ENCODE data around the gene EFCAB8. TPM values are rescaled to one million over a fixed set of nuclear protein-coding genes. Genes with fewer than 3 reads are reported as not detected.
A peak's percentile ranks its signal among the peaks of the same experiment; 100 is the strongest.

Gene EFCAB8
- total RNA-seq, 1 experiment from 2014 or later = 0.09 TPM

- Histone ChIP-seq H3K27ac (ENCODE audit: insufficient read length, low read depth, low read length) (no peak overlapping the region), H4K91ac (ENCODE audit: insufficient read length, low read depth, low read length) (no peak overlapping the region), H2BK5ac (ENCODE audit: insufficient read length, low read length) (no peak overlapping the region), H3K9me3 (ENCODE audit: control insufficient read depth, low read depth, low read length) (no peaks in the 10 kb centered on the region), H3K4ac (ENCODE audit: low read depth, low read length) (no peak overlapping the region), H3K79me1 (ENCODE audit: insufficient read depth, low read depth, low read length, poor library complexity, severe bottlenecking) (no peaks in the 10 kb centered on the region), H3K9ac (ENCODE audit: extremely low read depth, insufficient read length, low read length) (no peak overlapping the region), H4K20me1 (ENCODE audit: control insufficient read depth, insufficient read depth, insufficient read length) (no peaks in the 10 kb centered on the region), H3K79me2 (ENCODE audit: insufficient read depth, low read length) (no peaks in the 10 kb centered on the region), H2BK12ac (ENCODE audit: insufficient read length, low read depth, low read length) (no peak overlapping the region), H2BK15ac (ENCODE audit: low read depth, low read length) (no peak overlapping the region), H3K14ac (ENCODE audit: insufficient read depth, low read length) (no peak overlapping the region), H2AK5ac (ENCODE audit: insufficient read length, low read length) (no peak overlapping the region), H3K23me2 (ENCODE audit: insufficient read length, low read depth, low read length, poor library complexity, severe bottlenecking) (no peaks in the 10 kb centered on the region), H3K27me3 (ENCODE audit: insufficient read depth, low read length) (no peaks in the 10 kb centered on the region), H4K5ac (ENCODE audit: insufficient read length, low read depth, low read length) (no peak overlapping the region), H3K18ac (ENCODE audit: insufficient read length, low read depth, low read length) (no peak overlapping the region), H3K4me2 (ENCODE audit: insufficient read depth, insufficient read length, low read length) (no peak overlapping the region), H2AFZ (ENCODE audit: low read length) (no peak overlapping the region), H3T11ph (ENCODE audit: low read length) (no peak overlapping the region), H2BK120ac (ENCODE audit: low read depth, low read length, poor library complexity, severe bottlenecking) (no peak overlapping the region), H4K8ac (replicated peaks; ENCODE audit: insufficient read length, low read depth, low read length) (no peak overlapping the region), H2BK20ac (ENCODE audit: low read depth, low read length, poor library complexity, severe bottlenecking) (no peak overlapping the region), H3K4me1 (ENCODE audit: insufficient read depth, low read length) (no peaks in the 10 kb centered on the region), H3K23ac (ENCODE audit: insufficient read length, low read depth, low read length) (no peak overlapping the region), H3K56ac (ENCODE audit: insufficient read length, low read depth, low read length) (no peak overlapping the region)
- TF ChIP-seq, protein P1, sequence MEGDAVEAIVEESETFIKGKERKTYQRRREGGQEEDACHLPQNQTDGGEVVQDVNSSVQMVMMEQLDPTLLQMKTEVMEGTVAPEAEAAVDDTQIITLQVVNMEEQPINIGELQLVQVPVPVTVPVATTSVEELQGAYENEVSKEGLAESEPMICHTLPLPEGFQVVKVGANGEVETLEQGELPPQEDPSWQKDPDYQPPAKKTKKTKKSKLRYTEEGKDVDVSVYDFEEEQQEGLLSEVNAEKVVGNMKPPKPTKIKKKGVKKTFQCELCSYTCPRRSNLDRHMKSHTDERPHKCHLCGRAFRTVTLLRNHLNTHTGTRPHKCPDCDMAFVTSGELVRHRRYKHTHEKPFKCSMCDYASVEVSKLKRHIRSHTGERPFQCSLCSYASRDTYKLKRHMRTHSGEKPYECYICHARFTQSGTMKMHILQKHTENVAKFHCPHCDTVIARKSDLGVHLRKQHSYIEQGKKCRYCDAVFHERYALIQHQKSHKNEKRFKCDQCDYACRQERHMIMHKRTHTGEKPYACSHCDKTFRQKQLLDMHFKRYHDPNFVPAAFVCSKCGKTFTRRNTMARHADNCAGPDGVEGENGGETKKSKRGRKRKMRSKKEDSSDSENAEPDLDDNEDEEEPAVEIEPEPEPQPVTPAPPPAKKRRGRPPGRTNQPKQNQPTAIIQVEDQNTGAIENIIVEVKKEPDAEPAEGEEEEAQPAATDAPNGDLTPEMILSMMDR (conservative IDR thresholded peaks at IDR 0.05) = no peak
- Mint-ChIP-seq H3K27ac (peak overlapping the region in 1 of 3 experiments; percentile 27; a peak in 1 of 7 replicates), H3K4me3 (no peak overlapping the region), H3K4me1 (peaks cover 5 to 8% of the 10 kb centered on the region in 2 experiments; a peak in 2 of 4 replicates), H3K27me3 (ENCODE audit: low read depth) (peaks cover 12% of the 10 kb centered on the region), H3K36me3 (ENCODE audit: insufficient read depth in 1 of 3, low read depth in 3 of 3) (peaks cover 0 to 8% (median 8%) of the 10 kb centered on the region in 3 experiments; a peak in 5 of 7 replicates), H3K9me3 (peaks cover 8% of the 10 kb centered on the region in 2 experiments)
- no peak for DNase-seq
- WGBS (ENCODE audit: extremely low coverage, insufficient read length, low lambda C conversion rate) = no CpG with 5 or more reads among the region's 6 CpGs
Measured at GRCh38 chr20:32980990-32981389, 122.3 kb downstream of the EFCAB8 start.

All from H9 (cell line).